ENCODE results near the gene CEP43.

Gene CEP43

DNA sequence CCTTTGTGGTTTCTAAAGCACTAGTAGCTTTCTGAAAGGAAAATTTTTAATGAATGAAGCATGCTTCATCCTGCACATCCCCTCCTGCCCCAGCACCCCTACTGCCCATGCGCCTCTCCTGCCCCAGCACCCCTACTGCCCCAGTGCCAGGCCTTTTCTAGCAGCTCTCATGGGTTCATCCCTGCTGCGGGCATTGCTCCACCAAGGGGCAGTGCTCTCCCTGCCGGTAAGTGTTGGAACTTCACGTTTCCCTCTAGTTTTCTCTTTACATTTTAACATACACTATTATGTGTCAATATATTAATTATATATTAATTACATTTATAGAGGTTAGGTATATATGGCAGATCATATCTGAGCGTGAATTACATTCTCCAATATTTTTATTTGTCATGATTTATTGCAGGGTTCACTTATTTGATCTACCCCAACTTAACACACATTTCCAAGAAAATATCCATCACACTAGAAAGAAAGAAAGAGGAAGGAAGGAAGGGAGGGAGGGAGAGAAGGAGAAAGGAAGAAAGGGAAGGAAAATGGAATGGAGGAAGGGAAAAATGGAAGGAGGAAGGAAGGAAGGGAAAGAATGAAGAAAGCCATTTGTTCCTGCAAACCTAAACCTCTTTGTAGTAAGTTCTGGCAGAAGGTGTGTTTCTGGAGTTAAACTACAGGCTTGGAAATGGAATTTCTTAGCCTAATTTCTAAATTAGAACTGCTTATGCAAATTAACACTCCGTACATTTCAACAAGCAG, 46.8 kb downstream of the CEP43 start:
- Histone ChIP-seq H3K27me3 (ENCODE audit: control insufficient read depth in 1 of 2, insufficient read depth in 2 of 2, low read length in 2 of 2) (no peaks in the 10 kb centered on the region), H3K4me3 (ENCODE audit: low read length in 2 of 2) (no peak overlapping the region), H3K27ac (ENCODE audit: low read length) (no peak overlapping the region), H3K36me3 (ENCODE audit: control insufficient read depth in 2 of 2, insufficient read depth in 2 of 2, low read length in 2 of 2) (peaks cover 3 to 4% of the 10 kb centered on the region in 2 donors), H3K9me3 (ENCODE audit: control insufficient read depth in 2 of 2, low read length in 2 of 2) (no peaks in the 10 kb centered on the region), H3K9ac (ENCODE audit: low read length in 2 of 2) (no peak overlapping the region), H3K4me1 (ENCODE audit: control insufficient read depth, insufficient read depth, low read length) (no peaks in the 10 kb centered on the region)

DNA sequence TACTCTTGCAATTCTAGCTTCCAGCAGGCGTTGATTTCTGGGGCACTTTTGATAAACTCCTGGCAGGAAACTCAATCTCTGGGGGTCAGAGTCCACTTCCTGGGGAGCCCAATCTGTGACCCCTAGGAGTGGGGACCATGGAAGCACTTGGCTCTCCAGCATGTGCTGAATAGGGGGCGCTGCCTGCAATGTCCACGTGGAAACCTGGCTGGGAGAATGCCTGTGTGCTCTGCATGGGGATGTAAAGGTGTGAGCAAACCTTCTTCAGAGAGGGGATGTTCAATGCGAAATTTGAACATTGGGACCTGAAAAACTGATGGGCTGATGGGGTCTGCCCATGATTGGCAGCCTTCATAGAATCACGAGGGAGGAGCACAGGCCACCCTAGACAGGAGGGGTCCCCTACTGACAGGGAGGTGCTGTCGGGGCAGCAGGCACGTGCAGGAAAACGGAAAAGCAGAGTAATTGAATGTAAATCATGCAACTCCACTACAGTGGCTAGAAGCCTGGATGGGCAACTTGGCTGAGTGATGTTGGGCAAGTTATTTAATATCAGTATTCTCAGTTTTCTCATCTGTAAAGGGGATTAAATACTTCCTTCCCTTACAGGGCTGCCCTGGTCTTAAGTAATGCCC, 47.8 kb downstream of the CEP43 start:
- H3K27ac ChIP-seq (ENCODE audit: low read length): no peak overlapping the region
- H3K9ac ChIP-seq (ENCODE audit: low read length in 2 of 2): no peak overlapping the region
- H3K4me3 ChIP-seq (ENCODE audit: low read length in 2 of 2): no peak overlapping the region
- no peaks in the 10 kb centered on the region for H3K9me3 ChIP-seq (ENCODE audit: control insufficient read depth in 2 of 2, low read length in 2 of 2)
- peaks cover 3 to 4% of the 10 kb centered on the region in 2 donors for H3K36me3 ChIP-seq (ENCODE audit: control insufficient read depth in 2 of 2, insufficient read depth in 2 of 2, low read length in 2 of 2)
- H3K4me1 ChIP-seq (ENCODE audit: control insufficient read depth, insufficient read depth, low read length): no peaks in the 10 kb centered on the region
- no peaks in the 10 kb centered on the region for H3K27me3 ChIP-seq (ENCODE audit: control insufficient read depth in 1 of 2, insufficient read depth in 2 of 2, low read length in 2 of 2)

DNA sequence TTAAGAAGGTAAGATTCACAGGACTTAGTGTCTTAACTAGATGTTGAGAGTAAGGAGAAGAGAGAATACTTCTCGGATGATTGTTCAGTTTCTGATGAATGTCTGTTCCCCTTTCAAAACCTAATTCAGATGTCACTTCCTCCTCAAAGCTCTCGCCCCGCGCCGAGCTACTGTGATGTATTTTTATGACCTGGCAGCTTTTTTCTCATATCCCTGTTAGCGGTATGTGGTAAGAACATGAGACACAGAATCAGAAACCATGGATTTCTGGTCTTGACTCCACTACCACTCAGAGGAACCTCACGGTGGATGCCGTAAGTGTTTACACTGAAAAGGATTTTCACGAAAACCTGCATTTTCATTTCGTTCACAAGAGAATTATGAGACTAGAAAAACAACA, 48.4 kb downstream of the CEP43 start:
- no peaks in the 10 kb centered on the region for H3K4me1 ChIP-seq (ENCODE audit: control insufficient read depth, insufficient read depth, low read length)
- H3K27ac ChIP-seq (ENCODE audit: low read length): no peak overlapping the region
- H3K4me3 ChIP-seq (ENCODE audit: low read length in 2 of 2): no peak overlapping the region
- H3K9me3 ChIP-seq (ENCODE audit: control insufficient read depth in 2 of 2, low read length in 2 of 2): no peaks in the 10 kb centered on the region
- H3K36me3 ChIP-seq (ENCODE audit: control insufficient read depth in 2 of 2, insufficient read depth in 2 of 2, low read length in 2 of 2): peaks cover under 1 to 4% of the 10 kb centered on the region in 2 donors
- H3K27me3 ChIP-seq (ENCODE audit: control insufficient read depth in 1 of 2, insufficient read depth in 2 of 2, low read length in 2 of 2): no peaks in the 10 kb centered on the region
- H3K9ac ChIP-seq (ENCODE audit: low read length in 2 of 2): no peak overlapping the region

Measured in stomach smooth muscle (tissue), 2 donors.